K562 (cell line): ENCODE data around the gene CDYL2.

Source experiments
- CBFB ChIP-seq: sonication (generic); formaldehyde crosslinking; IDR thresholded peaks from 2 replicates; pipeline ENCODE4 v1.4.0; 2020; ENCODE audit warnings: mild to moderate bottlenecking, missing genetic modification reagents
- FOXK2 ChIP-seq, 2 experiments: fragments of 450-650 bp; IDR thresholded peaks in 1 of 2; conservative IDR thresholded peaks in 1 of 2; 2 replicates each; pipeline ENCODE4 v1.6.1; 2016; ENCODE audit warnings: low read depth in 2 of 2, mild to moderate bottlenecking in 1 of 2
- JUND ChIP-seq, 2 experiments: IDR thresholded peaks; 2 replicates in 1 of 2; 3 replicates in 1 of 2; pipeline ENCODE4 v1.6.1; 2011; ENCODE audit warnings: borderline replicate concordance in 2 of 2, low read depth in 2 of 2, low read length in 2 of 2, improper control_type of control experiment in 1 of 2, missing biosample characterization in 1 of 2, missing genetic modification characterization in 1 of 2, missing genetic modification reagents in 1 of 2
- POU5F1 ChIP-seq: fragments of 150-350 bp; IDR thresholded peaks from 2 replicates; pipeline ENCODE4 v1.6.1; 2014; ENCODE audit warnings: borderline replicate concordance, low read length, low read depth, mild to moderate bottlenecking; ENCODE audit not compliant: partially characterized antibody
- RFX1 ChIP-seq: fragments of 450-650 bp; IDR thresholded peaks from 2 replicates; pipeline ENCODE4 v1.6.1; 2016; ENCODE audit warnings: mild to moderate bottlenecking, moderate library complexity
- TF ChIP-seq, protein P1 (sequence below), 3 experiments: fragments of 200-800 bp in 1 of 3; sonication (Bioruptor generic) in 1 of 3; sonication (generic) in 1 of 3; formaldehyde crosslinking in 1 of 3; IDR thresholded peaks; 2 replicates each; pipeline versions ENCODE4 v1.6.1 to v1.8.0; 2016 to 2022; ENCODE audit warnings: mild to moderate bottlenecking in 2 of 3, missing compliant biosample characterization in 2 of 3, missing genetic modification characterization in 2 of 3, missing genetic modification reagents in 1 of 3
- TF ChIP-seq, protein P2 (sequence below), 3 experiments: IDR thresholded peaks in 2 of 3; conservative IDR thresholded peaks in 1 of 3; 2 replicates each; pipeline ENCODE4 v1.5.1; 2011 to 2012; ENCODE audit warnings: low read length in 3 of 3, mild to moderate bottlenecking in 3 of 3, control low read depth in 2 of 3, improper control_type of control experiment in 1 of 3, inconsistent platforms in 1 of 3, low read depth in 1 of 3, mixed read lengths in 1 of 3, moderate library complexity in 1 of 3; ENCODE audit not compliant: insufficient read depth in 2 of 3
- TF ChIP-seq, protein P3 (sequence below): IDR thresholded peaks from 2 replicates; pipeline ENCODE4 v1.6.1; 2016; ENCODE audit warnings: missing genetic modification characterization, missing compliant biosample characterization

DNA sequence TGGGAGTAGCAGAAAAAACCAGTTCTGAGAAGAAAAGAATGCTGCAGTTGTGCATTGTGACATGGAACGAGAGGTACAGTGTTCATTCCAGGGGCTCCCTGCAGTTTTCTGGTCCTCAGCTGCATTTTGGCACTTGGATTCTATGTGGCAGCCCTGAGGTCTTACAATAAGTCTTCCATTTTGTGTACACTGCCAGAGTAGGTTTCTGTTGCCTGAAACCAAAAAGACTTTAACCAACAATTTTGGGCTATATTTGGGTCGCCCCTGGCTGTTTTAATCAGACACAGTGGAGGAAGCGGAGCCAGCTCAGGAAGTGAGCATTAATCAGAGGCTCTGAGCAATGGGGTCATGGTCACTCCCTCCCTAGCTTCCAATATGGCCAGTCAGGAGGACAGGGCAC, 247.9 kb downstream of the CDYL2 start:
- TF ChIP-seq FOXK2 (conservative IDR thresholded peaks at IDR 0.05 in 1 of 2, IDR thresholded peaks at IDR 0.05 in 1 of 2; ENCODE audit: low read depth in 2 of 2): no peak
- TF ChIP-seq, protein P1, sequence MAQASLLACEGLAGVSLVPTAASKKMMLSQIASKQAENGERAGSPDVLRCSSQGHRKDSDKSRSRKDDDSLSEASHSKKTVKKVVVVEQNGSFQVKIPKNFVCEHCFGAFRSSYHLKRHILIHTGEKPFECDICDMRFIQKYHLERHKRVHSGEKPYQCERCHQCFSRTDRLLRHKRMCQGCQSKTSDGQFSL (CRISPR knock-in tag; IDR thresholded peaks at IDR 0.05): no peak
- TF ChIP-seq, protein P1 (tag; IDR thresholded peaks at IDR 0.05): no peak
- TF ChIP-seq, protein P2, sequence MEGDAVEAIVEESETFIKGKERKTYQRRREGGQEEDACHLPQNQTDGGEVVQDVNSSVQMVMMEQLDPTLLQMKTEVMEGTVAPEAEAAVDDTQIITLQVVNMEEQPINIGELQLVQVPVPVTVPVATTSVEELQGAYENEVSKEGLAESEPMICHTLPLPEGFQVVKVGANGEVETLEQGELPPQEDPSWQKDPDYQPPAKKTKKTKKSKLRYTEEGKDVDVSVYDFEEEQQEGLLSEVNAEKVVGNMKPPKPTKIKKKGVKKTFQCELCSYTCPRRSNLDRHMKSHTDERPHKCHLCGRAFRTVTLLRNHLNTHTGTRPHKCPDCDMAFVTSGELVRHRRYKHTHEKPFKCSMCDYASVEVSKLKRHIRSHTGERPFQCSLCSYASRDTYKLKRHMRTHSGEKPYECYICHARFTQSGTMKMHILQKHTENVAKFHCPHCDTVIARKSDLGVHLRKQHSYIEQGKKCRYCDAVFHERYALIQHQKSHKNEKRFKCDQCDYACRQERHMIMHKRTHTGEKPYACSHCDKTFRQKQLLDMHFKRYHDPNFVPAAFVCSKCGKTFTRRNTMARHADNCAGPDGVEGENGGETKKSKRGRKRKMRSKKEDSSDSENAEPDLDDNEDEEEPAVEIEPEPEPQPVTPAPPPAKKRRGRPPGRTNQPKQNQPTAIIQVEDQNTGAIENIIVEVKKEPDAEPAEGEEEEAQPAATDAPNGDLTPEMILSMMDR (IDR thresholded peaks at IDR 0.05 in 2 of 3, conservative IDR thresholded peaks at IDR 0.05 in 1 of 3; ENCODE audit: insufficient read depth in 2 of 3, low read depth in 1 of 3, low read length in 3 of 3): no peak
- TF ChIP-seq CBFB: no peak
- TF ChIP-seq, protein P3, sequence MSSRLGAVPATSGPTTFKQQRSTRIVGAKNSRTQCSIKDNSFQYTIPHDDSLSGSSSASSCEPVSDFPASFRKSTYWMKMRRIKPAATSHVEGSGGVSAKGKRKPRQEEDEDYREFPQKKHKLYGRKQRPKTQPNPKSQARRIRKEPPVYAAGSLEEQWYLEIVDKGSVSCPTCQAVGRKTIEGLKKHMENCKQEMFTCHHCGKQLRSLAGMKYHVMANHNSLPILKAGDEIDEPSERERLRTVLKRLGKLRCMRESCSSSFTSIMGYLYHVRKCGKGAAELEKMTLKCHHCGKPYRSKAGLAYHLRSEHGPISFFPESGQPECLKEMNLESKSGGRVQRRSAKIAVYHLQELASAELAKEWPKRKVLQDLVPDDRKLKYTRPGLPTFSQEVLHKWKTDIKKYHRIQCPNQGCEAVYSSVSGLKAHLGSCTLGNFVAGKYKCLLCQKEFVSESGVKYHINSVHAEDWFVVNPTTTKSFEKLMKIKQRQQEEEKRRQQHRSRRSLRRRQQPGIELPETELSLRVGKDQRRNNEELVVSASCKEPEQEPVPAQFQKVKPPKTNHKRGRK (tag): no peak
- no peak for TF ChIP-seq POU5F1
- no peak for TF ChIP-seq JUND (IDR thresholded peaks at IDR 0.05; ENCODE audit: borderline replicate concordance, low read depth, low read length)
- no peak for TF ChIP-seq JUND (tag; IDR thresholded peaks at IDR 0.05; ENCODE audit: borderline replicate concordance, low read depth, low read length)
- no peak for TF ChIP-seq RFX1
